ENCODE measurements around the gene TMEM132C.
"Not testable (repeated sequence)": the region's sequence is repeated elsewhere in the genome, so short reads cannot be mapped to it uniquely, and the experiment has no call there.

The TMEM132C gene

GRCh38 chr12:128267131-128267622 lies at the start of gene TMEM132C:
TSS of gene TMEM132C (plus strand) at chr12:128267170. CDS start at chr12:128267403, 233 bp downstream.
- no peak for DNase-seq (ENCODE audit: low read depth)

DNA sequence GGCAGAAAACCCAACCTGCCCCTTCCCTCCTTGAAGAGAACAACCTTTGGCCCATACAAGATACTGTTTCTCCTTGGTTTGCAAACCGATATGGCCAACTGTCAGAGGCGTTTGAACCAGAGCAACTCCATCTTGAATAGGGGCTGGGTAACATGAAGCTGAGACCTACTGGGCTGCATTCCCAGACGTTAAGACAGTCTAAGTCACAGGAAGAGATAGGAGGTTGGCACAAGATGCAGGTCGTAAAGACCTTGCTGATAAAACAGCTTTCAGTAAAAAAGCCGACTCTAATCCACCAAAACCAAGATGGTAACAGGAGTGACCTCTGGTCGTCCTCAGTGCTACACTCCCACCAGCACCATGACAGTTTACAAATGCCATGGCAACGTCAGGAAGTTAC lies 42.7 kb upstream of the TMEM132C start:
- no peak for DNase-seq (ENCODE audit: low read depth)

DNA sequence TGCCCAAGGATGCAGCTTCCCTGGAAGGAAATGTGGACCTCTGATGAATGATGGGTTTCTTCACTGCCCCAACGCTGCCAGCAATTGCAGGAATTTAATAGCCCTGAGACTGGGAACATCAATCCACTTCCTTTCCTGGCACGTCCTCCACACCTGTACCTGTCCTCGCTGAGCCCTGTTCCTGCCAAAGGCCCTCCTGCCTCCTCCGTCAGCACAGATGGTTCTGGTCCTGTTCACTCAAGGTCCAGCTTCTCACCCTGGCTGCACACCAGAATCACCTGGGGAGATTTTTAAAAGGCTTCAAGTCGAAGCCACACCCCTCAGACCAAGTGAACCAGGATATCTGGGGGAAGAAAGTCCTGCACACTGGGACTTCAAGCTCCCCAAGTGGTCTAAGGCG lies 38.4 kb upstream of the TMEM132C start:
- no peak for DNase-seq (ENCODE audit: low read depth)

- DNase-seq (ENCODE audit: low read depth) = no peak
Measured at GRCh38 chr12:128235635-128236417, 31.1 kb upstream of the TMEM132C start.

DNA sequence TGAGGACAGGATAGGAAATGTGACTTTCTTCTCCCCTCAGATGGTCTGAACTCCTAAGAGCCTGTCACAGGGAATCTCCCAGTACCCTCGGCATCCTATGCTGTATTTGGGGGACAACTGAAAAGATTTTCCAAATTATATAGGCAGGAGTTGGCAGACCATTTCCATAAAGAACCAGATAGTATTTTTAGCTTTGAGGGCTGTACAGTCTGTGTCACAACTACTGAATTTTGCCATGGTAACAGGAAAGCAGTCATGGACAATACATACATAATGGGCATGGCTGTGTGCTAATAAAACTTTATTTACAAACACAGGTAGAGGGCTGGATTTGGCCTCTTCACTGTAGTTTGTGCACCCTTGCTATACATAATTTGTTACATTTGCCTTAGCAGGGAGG lies 30.4 kb upstream of the TMEM132C start:
- DNase-seq (ENCODE audit: low read depth) = no peak

GRCh38 chr12:128240745-128241144 lies 26.2 kb upstream of the TMEM132C start:
- DNase-seq (ENCODE audit: low read depth) = no peak

- no peak for DNase-seq (ENCODE audit: low read depth)
Measured at GRCh38 chr12:128245121-128245520, 21.8 kb upstream of the TMEM132C start.

DNA sequence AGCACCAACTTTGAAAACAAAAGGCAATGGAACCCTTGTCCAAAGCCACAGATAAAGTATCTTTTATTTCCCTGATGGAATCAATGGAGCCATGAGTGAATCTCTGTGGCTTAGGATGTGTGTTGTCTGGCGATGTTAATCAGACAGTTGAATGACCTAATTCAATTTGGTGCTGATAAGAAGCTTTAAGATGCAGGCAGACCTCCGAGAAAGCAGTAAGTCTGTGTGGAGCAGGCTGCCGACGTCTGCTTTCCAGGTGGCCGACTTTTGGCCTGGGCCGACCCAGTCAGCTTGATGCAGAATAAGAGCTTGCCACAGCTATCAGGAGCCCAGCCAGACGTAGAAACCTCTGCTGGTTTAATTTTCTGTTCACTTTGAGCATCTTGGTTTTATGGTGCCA lies 21.1 kb upstream of the TMEM132C start:
- DNase-seq (ENCODE audit: low read depth) = no peak

- DNase-seq (ENCODE audit: low read depth) = no peak
Measured at GRCh38 chr12:128250096-128250495, 16.9 kb upstream of the TMEM132C start.

GRCh38 chr12:128253829-128254228 lies 13.1 kb upstream of the TMEM132C start:
- DNase-seq (ENCODE audit: low read depth) = not testable (repeated sequence)

GRCh38 chr12:128258866-128259555 lies 8.0 kb upstream of the TMEM132C start:
- no peak for DNase-seq (ENCODE audit: low read depth)

- DNase-seq (ENCODE audit: low read depth) = no peak
Measured at GRCh38 chr12:128259556-128260070, 7.4 kb upstream of the TMEM132C start.

GRCh38 chr12:128261757-128262156 lies 5.2 kb upstream of the TMEM132C start:
- no peak for DNase-seq (ENCODE audit: low read depth)

- no peak for DNase-seq (ENCODE audit: low read depth)
Measured at GRCh38 chr12:128265566-128265965, 1.4 kb upstream of the TMEM132C start.

GRCh38 chr12:128266086-128266485 lies 884 bp upstream of the TMEM132C start:
- DNase-seq (ENCODE audit: low read depth) = no peak

DNA sequence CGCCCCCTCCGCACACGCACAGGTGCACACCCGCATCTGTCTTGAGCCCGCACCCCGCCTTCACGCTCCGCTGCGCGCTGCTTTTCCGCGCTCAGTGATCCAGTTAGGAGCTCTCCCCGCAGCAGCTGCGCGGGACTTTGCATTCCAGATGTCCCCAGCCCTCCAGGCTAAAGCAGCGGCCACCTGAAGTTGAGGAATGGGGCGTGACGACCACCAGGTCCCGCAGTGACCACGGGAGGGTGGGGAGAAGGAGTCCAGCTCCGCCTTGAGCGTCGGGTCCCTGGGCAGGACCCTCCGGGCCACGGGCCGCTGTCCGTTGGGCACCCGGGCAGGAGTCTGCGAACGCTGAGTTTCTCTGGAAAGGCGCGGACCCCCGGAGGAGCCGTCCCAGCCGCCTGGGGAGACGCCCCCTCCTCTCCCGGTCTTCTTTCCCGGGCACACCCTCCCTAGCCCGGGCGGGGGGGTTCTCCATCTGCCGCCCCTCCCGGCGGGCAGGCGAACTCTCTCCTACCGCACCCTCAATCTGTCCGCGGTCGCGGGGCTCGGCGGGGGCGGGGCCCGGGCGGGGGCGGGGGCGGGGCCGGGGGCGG lies 334 bp upstream of the TMEM132C start:
- DNase-seq (ENCODE audit: low read depth) = no peak

DNA sequence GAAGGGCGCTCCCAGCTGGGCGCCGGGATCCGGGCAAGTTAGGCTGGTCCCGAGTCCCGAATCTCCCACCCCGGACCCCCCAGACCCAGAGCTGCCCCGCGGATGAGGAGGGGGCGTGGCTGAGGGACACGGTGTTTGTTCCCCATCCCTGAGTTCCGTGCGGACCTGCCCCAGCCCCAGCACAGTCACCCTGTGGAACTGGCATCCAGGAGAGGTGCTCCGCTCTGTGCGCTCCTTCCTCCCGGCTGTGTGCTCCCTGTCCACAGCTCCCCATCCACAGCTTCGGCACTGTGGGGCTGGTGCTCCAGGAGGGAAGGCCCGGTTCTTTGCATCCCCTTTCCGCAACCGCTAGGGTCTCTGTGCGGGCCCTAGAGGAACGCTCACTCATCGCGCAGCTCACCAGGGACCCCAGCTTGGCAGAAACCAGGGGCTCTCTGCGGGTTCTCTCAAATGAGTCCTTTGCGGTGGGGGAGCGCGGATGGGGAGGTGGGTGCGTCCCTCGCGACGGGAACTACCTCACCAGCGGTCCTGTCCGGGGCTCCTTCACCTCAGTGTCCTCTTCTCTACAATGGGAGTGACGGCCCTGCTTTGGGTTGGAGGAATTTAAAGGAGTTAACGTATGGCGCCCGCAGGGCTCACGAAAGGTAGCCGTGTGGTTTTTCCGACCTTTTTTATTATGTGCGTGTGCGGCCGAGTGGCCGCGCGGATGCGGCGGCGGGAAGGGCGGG lies 845 bp downstream of the TMEM132C start:
- no peak for DNase-seq (ENCODE audit: low read depth)

DNA sequence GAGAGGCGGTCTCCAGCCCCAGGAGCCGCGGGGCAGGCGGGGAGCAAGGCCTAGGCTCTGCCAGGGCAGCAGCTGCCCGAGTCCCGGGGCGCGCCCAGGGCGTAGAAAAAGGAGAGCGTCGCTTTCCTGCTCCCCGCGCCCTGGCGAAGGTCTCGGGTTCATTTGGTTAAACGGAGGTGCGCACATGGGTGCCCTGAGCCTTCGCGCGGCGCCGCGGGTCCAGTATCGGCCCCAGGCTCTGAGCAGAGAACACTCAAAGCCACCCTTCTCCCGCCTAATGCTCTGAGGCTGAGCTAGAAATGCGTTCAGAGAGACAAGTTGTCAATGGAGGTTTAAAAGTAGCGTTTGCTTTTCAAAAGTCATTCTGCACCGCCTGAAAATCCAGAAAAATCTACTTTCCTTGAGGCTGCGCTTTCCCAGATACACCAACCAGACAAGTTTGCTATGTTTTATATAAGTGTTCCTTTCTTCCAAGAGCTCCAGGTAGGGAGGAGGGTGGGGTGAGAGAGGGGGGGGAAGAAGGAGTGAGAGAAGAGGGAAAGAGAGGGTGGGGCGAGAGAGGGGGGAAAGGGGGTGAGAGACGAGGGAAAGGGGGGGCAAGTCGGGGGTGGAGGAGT lies 1.5 kb downstream of the TMEM132C start:
- no peak for DNase-seq (ENCODE audit: low read depth)

DNA sequence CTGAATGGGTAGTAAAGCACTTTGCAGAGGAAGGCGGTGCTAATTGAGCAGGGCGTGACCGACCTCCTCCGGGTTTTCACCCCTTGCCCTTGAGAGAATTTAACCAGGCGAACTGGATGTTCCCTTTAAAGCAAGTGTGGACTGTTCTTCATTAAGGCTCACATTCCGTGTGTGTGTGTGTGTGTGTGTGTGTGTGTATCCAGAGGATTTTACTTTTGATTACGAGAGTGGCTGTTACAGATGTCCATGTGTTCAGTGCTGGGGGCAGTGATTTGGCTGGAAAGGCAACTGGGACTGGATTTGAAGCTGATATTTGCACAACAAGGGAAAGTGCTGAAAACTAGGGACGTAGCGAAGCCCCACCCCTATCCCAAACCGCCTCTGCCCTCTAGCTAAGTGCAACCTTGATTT lies 2.2 kb downstream of the TMEM132C start:
- no peak for DNase-seq (ENCODE audit: low read depth)

DNA sequence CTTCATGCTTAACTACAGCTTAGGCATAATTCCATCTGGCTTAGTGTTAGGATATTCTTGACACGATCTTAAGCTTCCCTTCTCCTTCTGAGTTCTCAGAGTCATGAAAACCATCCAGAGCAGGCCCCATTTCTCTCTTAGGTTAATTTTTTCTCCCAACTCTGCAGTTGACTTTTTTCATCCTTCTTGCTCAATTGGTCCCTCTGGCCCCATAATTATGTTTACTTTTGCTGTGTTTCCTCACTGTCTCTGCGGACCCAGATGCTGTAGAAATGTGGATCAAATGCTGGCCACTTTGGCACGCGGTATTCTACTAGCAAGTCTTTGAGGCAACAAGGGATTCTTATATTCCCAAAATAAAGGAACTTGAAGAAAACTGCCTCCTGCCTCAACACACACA lies 9.5 kb downstream of the TMEM132C start:
- no peak for DNase-seq (ENCODE audit: low read depth)

DNA sequence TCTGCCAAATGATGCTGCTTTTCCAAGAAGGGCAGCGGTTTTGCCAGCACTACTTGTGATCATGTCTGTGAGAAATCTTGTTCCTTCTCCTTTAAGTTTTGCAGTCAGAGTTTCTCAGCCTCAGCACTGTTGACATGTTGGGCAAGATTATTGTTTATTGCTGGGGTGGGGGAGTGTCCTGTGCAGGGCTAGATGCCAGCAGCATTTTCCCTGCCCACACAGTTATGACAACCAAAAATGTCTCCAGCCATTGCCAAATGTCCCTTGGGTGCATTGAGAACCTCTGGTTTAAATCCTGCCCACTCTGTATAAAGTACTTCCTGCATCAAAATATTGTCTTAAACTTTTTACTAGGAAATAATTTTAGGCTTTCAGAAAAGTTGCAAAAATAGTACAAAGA lies 20.0 kb downstream of the TMEM132C start:
- DNase-seq (ENCODE audit: low read depth) = no peak

GRCh38 chr12:128288357-128288756 lies 21.4 kb downstream of the TMEM132C start:
- no peak for DNase-seq (ENCODE audit: low read depth)

All from activated gamma-delta T cell treated with anti-CD3 and anti-CD28 coated beads, Interleukin-2, amount 50 U/mL, for 16 hours (primary cell).